ELR (cell line): ENCODE data around the gene TLCD5.
A peak's percentile ranks its signal among the peaks of the same experiment; 100 is the strongest.

ENCODE experiments used
- DNase-seq: peaks from one replicate; pipeline ENCODE4 v3.0.0-alpha.2; 2015; ENCODE audit warnings: low read depth

The TLCD5 gene

GRCh38 chr11:120324932-120325810, at the start of gene TLCD5:
TSS of gene TLCD5 (plus strand) at chr11:120325299. CDS start at chr11:120327442, 2,143 bp downstream.
- peak; percentile 82 for DNase-seq

GRCh38 chr11:120279502-120279901, 45.6 kb upstream of the TLCD5 start:
- no peak for DNase-seq

GRCh38 chr11:120280600-120281051, 44.5 kb upstream of the TLCD5 start:
- DNase-seq, result no peak

GRCh38 chr11:120281143-120281795, 43.8 kb upstream of the TLCD5 start:
- no peak for DNase-seq

GRCh38 chr11:120283124-120283523, 42.0 kb upstream of the TLCD5 start:
- no peak for DNase-seq

- DNase-seq, result no peak
Observed at GRCh38 chr11:120284272-120284671, 40.8 kb upstream of the TLCD5 start.

- no peak for DNase-seq
Observed at GRCh38 chr11:120285256-120285655, 39.8 kb upstream of the TLCD5 start.

- no peak for DNase-seq
Observed at GRCh38 chr11:120288021-120288420, 37.1 kb upstream of the TLCD5 start.

- DNase-seq, result no peak
Observed at GRCh38 chr11:120289426-120289825, 35.7 kb upstream of the TLCD5 start.

GRCh38 chr11:120290956-120291355, 34.1 kb upstream of the TLCD5 start:
- DNase-seq, result no peak

GRCh38 chr11:120293038-120293800, 31.9 kb upstream of the TLCD5 start:
- no peak for DNase-seq

- DNase-seq, result no peak
Observed at GRCh38 chr11:120294096-120294495, 31.0 kb upstream of the TLCD5 start.

GRCh38 chr11:120295099-120295498, 30.0 kb upstream of the TLCD5 start:
- no peak for DNase-seq

- no peak for DNase-seq
Observed at GRCh38 chr11:120296554-120296953, 28.5 kb upstream of the TLCD5 start.

GRCh38 chr11:120298461-120298860, 26.6 kb upstream of the TLCD5 start:
- no peak for DNase-seq

- DNase-seq, result no peak
Observed at GRCh38 chr11:120302001-120302805, 22.9 kb upstream of the TLCD5 start.

- DNase-seq, result peak; percentile 86
Observed at GRCh38 chr11:120303004-120303637, 22.0 kb upstream of the TLCD5 start.

GRCh38 chr11:120304526-120304925, 20.6 kb upstream of the TLCD5 start:
- DNase-seq, result peak; percentile 64

GRCh38 chr11:120305286-120305685, 19.8 kb upstream of the TLCD5 start:
- DNase-seq, result peak; percentile 15

- DNase-seq, result peak; percentile 96
Observed at GRCh38 chr11:120306519-120307242, 18.4 kb upstream of the TLCD5 start.
